Calu3 (cell line): ENCODE measurements around the gene CPAMD8. TPM values are rescaled to one million over a fixed set of nuclear protein-coding genes. Genes with fewer than 3 reads are reported as not detected.

Source experiments
- BruUV-seq: library from RNA; stranded (reverse); fragments of 400-500 nt; replicated peaks from 2 replicates; lab custom pipeline; 2021; lab: Mats Ljungman, UMichigan
- CTCF ChIA-PET: fragments of 300-600 bp; sonication (Branson Sonifier 250); formaldehyde crosslinking; loops from one replicate; lab custom pipeline; 2022; ENCODE audit warnings: antibody characterized with exemption; lab: Charles Lee
- DNase-seq: peaks from one replicate; pipeline ENCODE4 v3.0.0; 2022
- H3K27ac Mint-ChIP-seq: one replicate; pipeline ENCODE4 v1.8.0; 2022; ENCODE audit warnings: mixed read lengths; ENCODE audit not compliant: unreplicated experiment
- H3K27me3 Mint-ChIP-seq: one replicate; pipeline ENCODE4 v1.8.0; 2022; ENCODE audit warnings: mixed read lengths; ENCODE audit not compliant: unreplicated experiment
- H3K36me3 Mint-ChIP-seq: one replicate; pipeline ENCODE4 v1.8.0; 2022; ENCODE audit warnings: mild to moderate bottlenecking, moderate library complexity, mixed read lengths; ENCODE audit not compliant: insufficient read depth, unreplicated experiment
- H3K4me1 Mint-ChIP-seq: one replicate; pipeline ENCODE4 v1.8.0; 2022; ENCODE audit warnings: mild to moderate bottlenecking, low read depth, mixed read lengths; ENCODE audit not compliant: unreplicated experiment
- H3K4me3 Mint-ChIP-seq: one replicate; pipeline ENCODE4 v1.8.0; 2022; ENCODE audit warnings: mild to moderate bottlenecking, low read depth, moderate library complexity, mixed read lengths; ENCODE audit not compliant: unreplicated experiment
- H3K9me3 Mint-ChIP-seq: one replicate; pipeline ENCODE4 v1.8.0; 2022; ENCODE audit warnings: low read depth, mixed read lengths; ENCODE audit not compliant: unreplicated experiment
- intact Hi-C: fragments of 100-400 bp; cut with micrococcal nuclease; formaldehyde crosslinking; loops from one replicate; pipeline ENCODE4 v1.10.0; 2022; ENCODE audit not compliant: unreplicated experiment
- total RNA-seq: library from RNA; stranded (reverse); gene quantifications from 2 replicates; pipeline ENCODE4 v1.2.3, GENCODE V29; 2022
- TF ChIP-seq, protein P1 (sequence below): fragments of 200-600 bp; IDR thresholded peaks from one replicate; pipeline ENCODE4 v1.8.0; 2022; ENCODE audit warnings: antibody characterized with exemption; ENCODE audit not compliant: unreplicated experiment

CPAMD8 gene
- total RNA-seq, 1 experiment from 2014 or later: 5.8 TPM

DNA sequence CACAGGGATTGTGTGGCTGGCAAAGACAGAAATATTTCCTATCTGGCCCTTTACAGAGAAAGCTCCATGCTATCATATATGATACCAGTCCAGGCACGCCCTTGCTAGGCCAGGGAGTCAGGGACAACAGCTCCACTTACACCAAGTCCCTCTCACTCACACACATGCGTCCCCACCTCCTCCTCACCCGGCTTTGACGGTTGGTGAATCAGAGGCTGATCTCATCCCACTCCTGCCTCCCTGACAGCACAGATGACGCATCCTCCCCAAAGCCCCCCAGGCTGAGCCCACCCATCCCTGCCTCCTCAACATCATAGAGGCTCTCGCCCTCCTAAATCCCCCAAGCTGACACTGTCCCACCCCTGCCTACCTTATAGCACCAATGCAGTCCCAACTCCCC, 75.1 kb downstream of the CPAMD8 start:
- Mint-ChIP-seq H3K27me3 (peaks cover 24% of the 10 kb centered on the region), H3K9me3 (no peaks in the 10 kb centered on the region), H3K36me3 (no peaks in the 10 kb centered on the region), H3K4me1 (no peaks in the 10 kb centered on the region), H3K4me3 (no peak overlapping the region), H3K27ac (no peak overlapping the region)
- TF ChIP-seq, protein P1, sequence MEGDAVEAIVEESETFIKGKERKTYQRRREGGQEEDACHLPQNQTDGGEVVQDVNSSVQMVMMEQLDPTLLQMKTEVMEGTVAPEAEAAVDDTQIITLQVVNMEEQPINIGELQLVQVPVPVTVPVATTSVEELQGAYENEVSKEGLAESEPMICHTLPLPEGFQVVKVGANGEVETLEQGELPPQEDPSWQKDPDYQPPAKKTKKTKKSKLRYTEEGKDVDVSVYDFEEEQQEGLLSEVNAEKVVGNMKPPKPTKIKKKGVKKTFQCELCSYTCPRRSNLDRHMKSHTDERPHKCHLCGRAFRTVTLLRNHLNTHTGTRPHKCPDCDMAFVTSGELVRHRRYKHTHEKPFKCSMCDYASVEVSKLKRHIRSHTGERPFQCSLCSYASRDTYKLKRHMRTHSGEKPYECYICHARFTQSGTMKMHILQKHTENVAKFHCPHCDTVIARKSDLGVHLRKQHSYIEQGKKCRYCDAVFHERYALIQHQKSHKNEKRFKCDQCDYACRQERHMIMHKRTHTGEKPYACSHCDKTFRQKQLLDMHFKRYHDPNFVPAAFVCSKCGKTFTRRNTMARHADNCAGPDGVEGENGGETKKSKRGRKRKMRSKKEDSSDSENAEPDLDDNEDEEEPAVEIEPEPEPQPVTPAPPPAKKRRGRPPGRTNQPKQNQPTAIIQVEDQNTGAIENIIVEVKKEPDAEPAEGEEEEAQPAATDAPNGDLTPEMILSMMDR: no peak
- CTCF ChIA-PET: no interaction called here
- no TSS peak for BruUV-seq
- intact Hi-C loops: no loop called here
- no peak for DNase-seq

DNA sequence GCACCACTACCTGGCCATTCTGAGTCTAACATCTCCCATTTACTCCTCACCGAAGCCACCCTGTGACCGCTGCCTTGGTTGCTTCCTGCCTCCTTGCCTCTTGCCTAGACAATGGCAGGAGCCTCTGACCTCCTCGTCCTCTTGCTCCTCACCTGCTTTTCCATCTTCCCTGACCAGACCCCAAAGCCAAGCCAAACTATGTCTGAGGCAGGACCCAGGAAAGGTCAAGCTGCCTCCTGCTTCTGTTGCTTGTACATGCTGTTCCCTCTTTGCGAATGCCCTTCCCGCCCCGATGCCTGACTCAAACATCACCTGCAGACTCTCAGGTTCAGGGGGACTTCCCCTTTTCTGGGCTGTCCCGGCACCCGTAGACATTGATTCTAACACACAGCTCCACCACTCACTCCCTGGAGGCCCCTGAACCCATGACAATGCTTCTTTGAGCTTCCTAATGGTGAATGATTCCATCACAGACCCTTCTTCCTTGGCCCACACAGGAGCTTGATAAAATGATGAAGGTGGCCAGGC, 77.0 kb downstream of the CPAMD8 start:
- DNase-seq: no peak
- intact Hi-C loops: no loop called here
- BruUV-seq: no TSS peak
- Mint-ChIP-seq H3K36me3 (no peaks in the 10 kb centered on the region), H3K4me3 (no peak overlapping the region), H3K27me3 (peaks cover 14% of the 10 kb centered on the region), H3K27ac (no peak overlapping the region), H3K4me1 (no peaks in the 10 kb centered on the region), H3K9me3 (peaks cover 3% of the 10 kb centered on the region)
- CTCF ChIA-PET: no interaction called here
- TF ChIP-seq, protein P1: no peak

DNA sequence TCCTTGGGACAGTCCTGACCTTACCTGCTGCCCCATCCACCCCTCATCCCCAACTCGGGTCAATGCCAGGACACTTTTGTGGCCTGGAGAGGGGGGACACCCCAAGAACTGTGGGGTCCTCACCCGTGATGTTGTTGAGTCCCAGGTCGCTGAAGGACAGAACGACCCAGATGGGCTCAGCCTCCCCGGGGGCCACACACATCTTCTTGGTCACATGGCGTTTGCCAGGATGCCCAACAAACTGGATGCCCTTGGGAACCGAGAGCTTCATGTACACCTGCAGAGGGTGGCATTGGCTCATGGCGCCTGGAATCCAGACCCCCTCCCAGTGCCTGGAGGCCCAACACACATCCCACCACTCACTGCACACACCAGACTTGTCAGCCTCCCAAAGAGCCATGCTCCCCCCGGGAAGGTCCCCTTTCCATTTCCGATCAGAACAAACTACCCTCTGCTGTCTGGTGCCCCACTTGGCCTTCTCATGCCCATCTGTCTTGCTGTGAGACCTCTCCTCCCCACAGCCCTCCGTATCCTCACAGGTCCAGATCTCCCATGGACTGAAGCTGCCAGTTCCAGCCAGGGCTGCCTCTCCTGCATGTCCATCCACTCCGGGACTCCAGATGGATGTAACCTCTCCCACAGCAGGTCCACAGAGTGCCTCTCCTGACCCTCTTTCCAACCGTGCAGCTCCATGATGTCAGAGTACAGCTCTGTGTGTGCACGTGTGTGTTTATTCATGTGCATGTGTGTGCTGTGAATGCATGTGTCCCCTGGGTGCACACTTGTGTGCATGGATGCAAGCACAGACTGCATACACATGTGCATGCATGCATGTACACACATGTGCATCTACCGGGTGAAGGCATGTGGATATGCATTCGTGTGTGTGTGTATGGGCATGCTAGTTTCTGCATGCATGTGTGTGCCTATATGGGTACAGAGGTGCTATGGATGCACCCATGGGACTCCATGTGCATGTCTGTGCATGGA, 79.4 kb downstream of the CPAMD8 start:
- H3K36me3 Mint-ChIP-seq: no peaks in the 10 kb centered on the region
- no peak for DNase-seq
- peaks cover 14% of the 10 kb centered on the region for H3K27me3 Mint-ChIP-seq
- no peak overlapping the region for H3K27ac Mint-ChIP-seq
- no peak overlapping the region for H3K4me3 Mint-ChIP-seq
- BruUV-seq: no TSS peak
- peaks cover 3% of the 10 kb centered on the region for H3K9me3 Mint-ChIP-seq
- CTCF ChIA-PET: no interaction called here
- no peaks in the 10 kb centered on the region for H3K4me1 Mint-ChIP-seq
- intact Hi-C loops: no loop called here
- TF ChIP-seq, protein P1: no peak

DNA sequence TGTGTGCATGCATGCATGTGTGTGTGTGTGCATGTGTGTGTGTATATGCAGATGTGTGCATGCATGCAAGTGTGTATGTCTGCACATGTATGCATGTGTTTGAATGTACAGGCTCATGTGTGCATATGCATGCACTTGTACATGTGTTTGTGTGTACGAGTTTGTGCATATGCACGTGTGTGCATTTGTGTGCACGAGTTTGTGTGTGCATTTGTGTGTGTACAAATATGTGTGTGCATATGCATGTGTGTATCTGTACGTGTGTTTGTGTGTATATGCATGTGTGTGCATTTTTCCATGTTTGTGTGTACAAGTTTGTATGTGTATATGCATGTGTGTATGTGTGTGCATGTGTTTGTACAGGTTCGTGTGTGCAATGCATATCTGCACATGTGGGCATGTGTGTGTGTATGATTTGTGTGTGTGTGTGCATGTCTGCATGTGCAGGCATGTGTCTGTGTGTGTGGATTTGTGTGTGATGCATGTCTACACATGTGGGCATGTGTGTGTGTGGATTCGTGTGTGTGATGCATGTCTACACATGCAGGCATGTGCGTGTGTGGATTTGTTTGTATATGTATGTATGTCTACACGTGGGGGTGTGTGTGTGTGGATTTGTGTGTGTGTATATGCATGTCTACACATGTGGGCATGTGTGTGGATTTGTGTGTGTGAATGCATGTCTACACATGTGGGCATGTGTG, 80.7 kb downstream of the CPAMD8 start:
- H3K27ac Mint-ChIP-seq: no peak overlapping the region
- peaks cover 14% of the 10 kb centered on the region for H3K27me3 Mint-ChIP-seq
- DNase-seq: no peak
- TF ChIP-seq, protein P1: no peak
- H3K36me3 Mint-ChIP-seq: no peaks in the 10 kb centered on the region
- BruUV-seq: no TSS peak
- intact Hi-C loops: no loop called here
- no peaks in the 10 kb centered on the region for H3K4me1 Mint-ChIP-seq
- CTCF ChIA-PET: no interaction called here
- H3K9me3 Mint-ChIP-seq: peaks cover 3% of the 10 kb centered on the region
- no peak overlapping the region for H3K4me3 Mint-ChIP-seq
